Measurements from ENCODE around the gene VPS54. TPM values are rescaled to one million over a fixed set of nuclear protein-coding genes. Genes with fewer than 3 reads are reported as not detected.
"Not testable (repeated sequence)": the region's sequence is repeated elsewhere in the genome, so short reads cannot be mapped to it uniquely, and the experiment has no call there.

VPS54 gene
- total RNA-seq, 1 donor from 2014 or later = 16.0 TPM

GRCh38 chr2:63982335-63982734, 36.9 kb downstream of the VPS54 start:
- Mint-ChIP-seq H3K36me3 (ENCODE audit: low read depth) (peaks cover 44% of the 10 kb centered on the region), H3K27ac (no peak overlapping the region), H3K4me1 (ENCODE audit: low read depth) (peaks cover 40% of the 10 kb centered on the region), H3K27me3 (ENCODE audit: low read depth) (no peaks in the 10 kb centered on the region), H3K4me3 (ENCODE audit: low read depth) (no peak overlapping the region), H3K9me3 (no peaks in the 10 kb centered on the region)
- intact Hi-C loops (cut with micrococcal nuclease) = loop anchor here (5.0 kb wide), 2 partner anchors 40 to 55 kb away; no protein-coding TSS in a partner anchor
- DNase-seq (ENCODE audit: low spot score) = no peak

- Mint-ChIP-seq H3K9me3 (no peaks in the 10 kb centered on the region), H3K36me3 (ENCODE audit: low read depth) (peaks cover 47% of the 10 kb centered on the region), H3K27ac (no peak overlapping the region), H3K4me1 (ENCODE audit: low read depth) (peaks cover 43% of the 10 kb centered on the region), H3K27me3 (ENCODE audit: low read depth) (no peaks in the 10 kb centered on the region), H3K4me3 (ENCODE audit: low read depth) (no peak overlapping the region)
- no peak for DNase-seq (ENCODE audit: low spot score)
- intact Hi-C loops (cut with micrococcal nuclease) = loop anchor here (5.0 kb wide), 2 partner anchors 41 to 56 kb away; no protein-coding TSS in a partner anchor
Measured at GRCh38 chr2:63981702-63982103, 37.5 kb downstream of the VPS54 start.

GRCh38 chr2:63980794-63981193, 38.4 kb downstream of the VPS54 start:
- Mint-ChIP-seq H3K4me3 (ENCODE audit: low read depth) (no peak overlapping the region), H3K4me1 (ENCODE audit: low read depth) (peaks cover 37% of the 10 kb centered on the region), H3K9me3 (no peaks in the 10 kb centered on the region), H3K36me3 (ENCODE audit: low read depth) (peaks cover 51% of the 10 kb centered on the region), H3K27me3 (ENCODE audit: low read depth) (no peaks in the 10 kb centered on the region), H3K27ac (no peak overlapping the region)
- intact Hi-C loops (cut with micrococcal nuclease) = loop anchor here (5.0 kb wide), 2 partner anchors 42 to 57 kb away; no protein-coding TSS in a partner anchor
- DNase-seq (ENCODE audit: low spot score) = no peak

GRCh38 chr2:63977904-63978303, 41.3 kb downstream of the VPS54 start:
- H3K36me3 Mint-ChIP-seq (ENCODE audit: low read depth) = peaks cover 65% of the 10 kb centered on the region
- peak overlapping the region; percentile 57 for H3K4me3 Mint-ChIP-seq (ENCODE audit: low read depth)
- intact Hi-C loops (cut with micrococcal nuclease) = loop anchor here (5.0 kb wide), 1 partner anchor 349 kb away; no protein-coding TSS in a partner anchor
- DNase-seq (ENCODE audit: low spot score) = peak; percentile 38
- H3K9me3 Mint-ChIP-seq = no peaks in the 10 kb centered on the region
- H3K27ac Mint-ChIP-seq = peak overlapping the region; percentile 69
- peaks cover 26% of the 10 kb centered on the region for H3K4me1 Mint-ChIP-seq (ENCODE audit: low read depth)
- H3K27me3 Mint-ChIP-seq (ENCODE audit: low read depth) = no peaks in the 10 kb centered on the region

- no peak for DNase-seq (ENCODE audit: low spot score)
- H3K36me3 Mint-ChIP-seq (ENCODE audit: low read depth) = peaks cover 61% of the 10 kb centered on the region
- peaks cover 18% of the 10 kb centered on the region for H3K4me1 Mint-ChIP-seq (ENCODE audit: low read depth)
- no peak overlapping the region for H3K4me3 Mint-ChIP-seq (ENCODE audit: low read depth)
- no peaks in the 10 kb centered on the region for H3K27me3 Mint-ChIP-seq (ENCODE audit: low read depth)
- intact Hi-C loops (cut with micrococcal nuclease) = loop anchor here (5.0 kb wide), 1 partner anchor 351 kb away; no protein-coding TSS in a partner anchor
- H3K27ac Mint-ChIP-seq = no peak overlapping the region
- H3K9me3 Mint-ChIP-seq = no peaks in the 10 kb centered on the region
Measured at GRCh38 chr2:63976125-63976510, 43.1 kb downstream of the VPS54 start.

- no peak overlapping the region for H3K27ac Mint-ChIP-seq
- no peaks in the 10 kb centered on the region for H3K9me3 Mint-ChIP-seq
- no peak overlapping the region for H3K4me3 Mint-ChIP-seq (ENCODE audit: low read depth)
- intact Hi-C loops (cut with micrococcal nuclease) = loop anchor here (5.0 kb wide), 1 partner anchor 352 kb away; no protein-coding TSS in a partner anchor
- no peaks in the 10 kb centered on the region for H3K27me3 Mint-ChIP-seq (ENCODE audit: low read depth)
- DNase-seq (ENCODE audit: low spot score) = no peak
- H3K4me1 Mint-ChIP-seq (ENCODE audit: low read depth) = peaks cover 18% of the 10 kb centered on the region
- peaks cover 61% of the 10 kb centered on the region for H3K36me3 Mint-ChIP-seq (ENCODE audit: low read depth)
Measured at GRCh38 chr2:63975437-63976124, 43.6 kb downstream of the VPS54 start.

- not testable (repeated sequence) for H3K9me3 Mint-ChIP-seq; H3K27me3 Mint-ChIP-seq (ENCODE audit: low read depth); H3K27ac Mint-ChIP-seq; DNase-seq (ENCODE audit: low spot score); H3K4me3 Mint-ChIP-seq (ENCODE audit: low read depth)
- H3K36me3 Mint-ChIP-seq (ENCODE audit: low read depth) = peaks cover 55% of the 10 kb centered on the region
- intact Hi-C loops (cut with micrococcal nuclease) = loop anchor here (5.0 kb wide), 1 partner anchor 352 kb away; no protein-coding TSS in a partner anchor
- H3K4me1 Mint-ChIP-seq (ENCODE audit: low read depth) = peaks cover 18% of the 10 kb centered on the region
Measured at GRCh38 chr2:63975036-63975435, 44.2 kb downstream of the VPS54 start.

- no peaks in the 10 kb centered on the region for H3K9me3 Mint-ChIP-seq
- intact Hi-C loops (cut with micrococcal nuclease) = no loop called here
- H3K36me3 Mint-ChIP-seq (ENCODE audit: low read depth) = peaks cover 44% of the 10 kb centered on the region
- no peak overlapping the region for H3K27ac Mint-ChIP-seq
- H3K4me3 Mint-ChIP-seq (ENCODE audit: low read depth) = no peak overlapping the region
- H3K4me1 Mint-ChIP-seq (ENCODE audit: low read depth) = no peaks in the 10 kb centered on the region
- H3K27me3 Mint-ChIP-seq (ENCODE audit: low read depth) = no peaks in the 10 kb centered on the region
- no peak for DNase-seq (ENCODE audit: low spot score)
Measured at GRCh38 chr2:63962186-63962585, 57.0 kb downstream of the VPS54 start.

GRCh38 chr2:63950414-63950813, 68.8 kb downstream of the VPS54 start:
- Mint-ChIP-seq H3K27me3 (ENCODE audit: low read depth) (no peaks in the 10 kb centered on the region), H3K27ac (no peak overlapping the region), H3K4me1 (ENCODE audit: low read depth) (peaks cover 3% of the 10 kb centered on the region), H3K36me3 (ENCODE audit: low read depth) (peaks cover 49% of the 10 kb centered on the region), H3K4me3 (ENCODE audit: low read depth) (no peak overlapping the region), H3K9me3 (peaks cover 9% of the 10 kb centered on the region)
- intact Hi-C loops (cut with micrococcal nuclease) = no loop called here
- DNase-seq (ENCODE audit: low spot score) = no peak

GRCh38 chr2:63942788-63943187, 76.4 kb downstream of the VPS54 start:
- peaks cover 12% of the 10 kb centered on the region for H3K9me3 Mint-ChIP-seq
- no peaks in the 10 kb centered on the region for H3K27me3 Mint-ChIP-seq (ENCODE audit: low read depth)
- H3K36me3 Mint-ChIP-seq (ENCODE audit: low read depth) = peaks cover 48% of the 10 kb centered on the region
- no peak overlapping the region for H3K4me3 Mint-ChIP-seq (ENCODE audit: low read depth)
- intact Hi-C loops (cut with micrococcal nuclease) = no loop called here
- H3K27ac Mint-ChIP-seq = no peak overlapping the region
- peaks cover 3% of the 10 kb centered on the region for H3K4me1 Mint-ChIP-seq (ENCODE audit: low read depth)
- no peak for DNase-seq (ENCODE audit: low spot score)

GRCh38 chr2:63932104-63932503, 87.1 kb downstream of the VPS54 start:
- H3K27ac Mint-ChIP-seq; H3K9me3 Mint-ChIP-seq; H3K4me3 Mint-ChIP-seq (ENCODE audit: low read depth); H3K4me1 Mint-ChIP-seq (ENCODE audit: low read depth); intact Hi-C loops (cut with micrococcal nuclease); DNase-seq (ENCODE audit: low spot score); H3K27me3 Mint-ChIP-seq (ENCODE audit: low read depth): not testable (repeated sequence)
- H3K36me3 Mint-ChIP-seq (ENCODE audit: low read depth) = peaks cover 72% of the 10 kb centered on the region

GRCh38 chr2:63926815-63927214, 92.4 kb downstream of the VPS54 start:
- Mint-ChIP-seq H3K36me3 (ENCODE audit: low read depth) (peaks cover 74% of the 10 kb centered on the region), H3K4me1 (ENCODE audit: low read depth) (peaks cover 2% of the 10 kb centered on the region), H3K9me3 (peaks cover 7% of the 10 kb centered on the region), H3K27me3 (ENCODE audit: low read depth) (no peaks in the 10 kb centered on the region), H3K4me3 (ENCODE audit: low read depth) (no peak overlapping the region), H3K27ac (no peak overlapping the region)
- intact Hi-C loops (cut with micrococcal nuclease) = no loop called here
- no peak for DNase-seq (ENCODE audit: low spot score)

GRCh38 chr2:63914311-63914710, 104.9 kb downstream of the VPS54 start:
- Mint-ChIP-seq H3K4me1 (ENCODE audit: low read depth) (no peaks in the 10 kb centered on the region), H3K27me3 (ENCODE audit: low read depth) (no peaks in the 10 kb centered on the region), H3K27ac (no peak overlapping the region), H3K4me3 (ENCODE audit: low read depth) (no peak overlapping the region), H3K36me3 (ENCODE audit: low read depth) (peaks cover 55% of the 10 kb centered on the region), H3K9me3 (no peaks in the 10 kb centered on the region)
- DNase-seq (ENCODE audit: low spot score) = no peak
- intact Hi-C loops (cut with micrococcal nuclease) = no loop called here
